PC-9 (cell line): ENCODE results near the gene CNP. TPM values are rescaled to one million over a fixed set of nuclear protein-coding genes. Genes with fewer than 3 reads are reported as not detected.

Experiments
- BruUV-seq: library from RNA; stranded (reverse); fragments of 400-500 nt; replicated peaks from 2 replicates; lab custom pipeline; 2021; lab: Mats Ljungman, UMichigan
- CTCF ChIA-PET: fragments of 300-600 bp; sonication (Branson Sonifier 250); formaldehyde crosslinking; loops from one replicate; lab custom pipeline; 2022; ENCODE audit warnings: antibody characterized with exemption; lab: Charles Lee
- POLR2A ChIA-PET: fragments of 300-600 bp; sonication (Branson Sonifier 250); formaldehyde crosslinking; loops from one replicate; lab custom pipeline; 2022; ENCODE audit warnings: antibody characterized with exemption; ENCODE audit not compliant: unreplicated experiment; lab: Charles Lee
- DNase-seq, 2 experiments: peaks; one replicate each; pipeline versions ENCODE4 v3.0.0 to v3.0.0-alpha.2; 2015 to 2022; ENCODE audit warnings: mixed read lengths in 1 of 2
- H2AFZ ChIP-seq: fragments of 200-600 bp; sonication (generic); 2 replicates; pipeline ENCODE4 v1.8.1; 2017; ENCODE audit warnings: antibody characterized with exemption
- H3F3A ChIP-seq: fragments of 200-600 bp; sonication (generic); 2 replicates; pipeline ENCODE4 v1.8.1; 2017; ENCODE audit warnings: antibody characterized with exemption, mild to moderate bottlenecking, low read depth; ENCODE audit not compliant: insufficient read depth
- H3K27ac ChIP-seq: fragments of 200-600 bp; sonication (generic); 2 replicates; pipeline ENCODE4 v1.6.1; 2016; ENCODE audit warnings: mixed run types
- H3K27me3 ChIP-seq: fragments of 200-600 bp; sonication (generic); 2 replicates; pipeline ENCODE4 v1.6.1; 2016; ENCODE audit warnings: low read depth, mixed run types; ENCODE audit not compliant: insufficient read depth
- H3K36me3 ChIP-seq: fragments of 200-600 bp; sonication (generic); 2 replicates; pipeline ENCODE4 v1.6.1; 2016; ENCODE audit warnings: low read depth, mixed run types
- H3K4me1 ChIP-seq: fragments of 200-600 bp; sonication (generic); replicated peaks from 2 replicates; pipeline ENCODE4 v1.6.1; 2016; ENCODE audit warnings: mixed run types; ENCODE audit not compliant: insufficient read depth
- H3K4me2 ChIP-seq: fragments of 200-600 bp; sonication (generic); 2 replicates; pipeline ENCODE4 v1.6.1; 2017; ENCODE audit warnings: mixed run types
- H3K4me3 ChIP-seq: fragments of 200-600 bp; sonication (generic); 2 replicates; pipeline ENCODE4 v1.6.1; 2016; ENCODE audit warnings: mixed run types
- H3K79me2 ChIP-seq: fragments of 200-600 bp; sonication (generic); 2 replicates; pipeline ENCODE4 v1.6.1; 2017; ENCODE audit warnings: low read depth, mixed run types
- H3K9me2 ChIP-seq: fragments of 200-600 bp; sonication (generic); 2 replicates; pipeline ENCODE4 v1.8.1; 2017; ENCODE audit warnings: mild to moderate bottlenecking; ENCODE audit not compliant: insufficient read depth
- H3K9me3 ChIP-seq: fragments of 200-600 bp; sonication (generic); 2 replicates; pipeline ENCODE4 v1.8.1; 2016; ENCODE audit warnings: low read depth; ENCODE audit not compliant: insufficient read depth
- H4K20me1 ChIP-seq: fragments of 200-600 bp; sonication (generic); 2 replicates; pipeline ENCODE4 v1.8.1; 2017; ENCODE audit not compliant: insufficient read depth
- EZH2 ChIP-seq: fragments of 200-600 bp; sonication (generic); IDR thresholded peaks from 2 replicates; pipeline ENCODE4 v1.8.0; 2017; ENCODE audit warnings: antibody characterized with exemption, low read depth
- intact Hi-C: fragments of 100-400 bp; cut with micrococcal nuclease; formaldehyde crosslinking; loops from one replicate; pipeline ENCODE4 v1.10.0; 2022; ENCODE audit not compliant: unreplicated experiment
- total RNA-seq: library from RNA; stranded (reverse); gene quantifications from 2 replicates; pipeline ENCODE4 v1.2.3, GENCODE V29; 2021
- TF ChIP-seq, protein P1 (sequence below): fragments of 200-600 bp; sonication (generic); conservative IDR thresholded peaks from 2 replicates; pipeline ENCODE4 v1.6.1; 2017; ENCODE audit warnings: mixed run types, antibody characterized with exemption, mild to moderate bottlenecking, moderate library complexity

The CNP gene
- total RNA-seq, 1 experiment from 2014 or later: 64.7 TPM

DNA sequence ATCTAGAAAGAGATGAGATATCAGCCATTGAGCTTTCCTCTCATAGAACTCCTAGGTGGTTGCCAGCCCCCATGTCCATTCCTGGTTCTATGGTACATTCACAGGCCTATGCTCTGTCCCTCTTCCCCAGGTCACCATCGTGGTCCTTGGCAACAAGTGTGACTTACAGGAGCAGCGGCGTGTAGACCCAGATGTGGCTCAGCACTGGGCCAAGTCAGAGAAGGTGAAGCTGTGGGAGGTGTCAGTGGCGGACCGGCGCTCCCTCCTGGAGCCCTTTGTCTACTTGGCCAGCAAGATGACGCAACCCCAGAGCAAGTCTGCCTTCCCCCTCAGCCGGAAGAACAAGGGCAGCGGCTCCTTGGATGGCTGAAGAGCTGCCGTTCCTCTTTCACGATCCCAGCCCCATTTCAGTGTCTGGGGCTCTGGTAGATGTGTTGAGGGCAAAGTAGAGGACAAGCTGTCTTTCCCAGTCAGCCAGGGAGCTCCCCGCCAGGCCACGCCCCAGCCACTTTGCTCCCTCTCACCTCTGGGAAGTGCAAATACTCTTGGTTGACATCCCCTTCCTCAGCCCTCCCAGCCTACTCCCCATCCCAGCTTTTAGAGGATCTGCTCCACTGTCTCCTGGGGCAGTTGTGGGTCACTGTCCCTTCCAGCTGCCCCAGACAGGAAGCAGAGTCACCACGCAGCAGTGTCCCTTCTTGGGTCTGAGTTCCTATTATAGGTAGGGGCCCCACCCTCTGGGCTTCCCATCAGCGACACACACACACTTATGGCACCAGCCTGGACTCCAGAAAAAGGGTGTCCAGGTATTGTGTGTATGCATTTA, 57.1 kb downstream of the CNP start:
- Histone ChIP-seq H2AFZ (no peak overlapping the region), H3K9me3 (no peaks in the 10 kb centered on the region), H3K4me2 (peak overlapping the region; percentile 67), H4K20me1 (no peaks in the 10 kb centered on the region; the same call in 1 of the 2 replicates), H3K9me2 (no peaks in the 10 kb centered on the region), H3K36me3 (no peaks in the 10 kb centered on the region), H3K27me3 (no peaks in the 10 kb centered on the region), H3K27ac (peak overlapping the region; percentile 54), H3K4me1 (peaks cover 39% of the 10 kb centered on the region), H3K4me3 (no peak overlapping the region), H3K79me2 (peaks cover 19% of the 10 kb centered on the region), H3F3A (peaks cover 53% of the 10 kb centered on the region)
- TF ChIP-seq, protein P1, sequence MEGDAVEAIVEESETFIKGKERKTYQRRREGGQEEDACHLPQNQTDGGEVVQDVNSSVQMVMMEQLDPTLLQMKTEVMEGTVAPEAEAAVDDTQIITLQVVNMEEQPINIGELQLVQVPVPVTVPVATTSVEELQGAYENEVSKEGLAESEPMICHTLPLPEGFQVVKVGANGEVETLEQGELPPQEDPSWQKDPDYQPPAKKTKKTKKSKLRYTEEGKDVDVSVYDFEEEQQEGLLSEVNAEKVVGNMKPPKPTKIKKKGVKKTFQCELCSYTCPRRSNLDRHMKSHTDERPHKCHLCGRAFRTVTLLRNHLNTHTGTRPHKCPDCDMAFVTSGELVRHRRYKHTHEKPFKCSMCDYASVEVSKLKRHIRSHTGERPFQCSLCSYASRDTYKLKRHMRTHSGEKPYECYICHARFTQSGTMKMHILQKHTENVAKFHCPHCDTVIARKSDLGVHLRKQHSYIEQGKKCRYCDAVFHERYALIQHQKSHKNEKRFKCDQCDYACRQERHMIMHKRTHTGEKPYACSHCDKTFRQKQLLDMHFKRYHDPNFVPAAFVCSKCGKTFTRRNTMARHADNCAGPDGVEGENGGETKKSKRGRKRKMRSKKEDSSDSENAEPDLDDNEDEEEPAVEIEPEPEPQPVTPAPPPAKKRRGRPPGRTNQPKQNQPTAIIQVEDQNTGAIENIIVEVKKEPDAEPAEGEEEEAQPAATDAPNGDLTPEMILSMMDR: no peak
- TF ChIP-seq EZH2: no peak
- no TSS peak for BruUV-seq
- POLR2A ChIA-PET: no interaction called here
- CTCF ChIA-PET: interaction anchor here (0.6 to 0.8 kb wide), 3 partner anchors 19 to 418 kb away, joined by 3 to 10 read pairs (median 5); no protein-coding TSS in a partner anchor
- DNase-seq: peak in 1 of 2 experiments; percentile 77
- intact Hi-C loops: loop anchor here (2.0 to 10.0 kb wide), 2 partner anchors 59 to 301 kb away; no protein-coding TSS in a partner anchor

DNA sequence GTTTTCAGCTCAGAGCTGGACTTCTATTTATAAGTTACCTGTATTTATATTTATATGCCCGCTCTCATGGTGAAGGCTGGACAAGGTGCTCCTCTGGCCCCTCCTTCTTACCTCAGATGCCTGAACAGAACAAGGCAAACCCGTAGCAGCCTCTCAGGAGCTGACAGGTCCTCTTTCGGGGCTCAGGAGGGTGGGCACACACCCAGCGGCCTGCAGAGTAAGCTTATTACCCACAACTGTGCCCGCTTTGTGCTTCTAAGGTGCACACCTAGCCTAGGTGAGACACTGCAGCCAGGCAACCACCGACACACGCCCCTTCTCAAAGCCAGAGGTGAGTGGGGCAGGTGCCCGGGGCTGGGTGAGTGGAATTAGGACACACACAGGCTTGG, 58.6 kb downstream of the CNP start:
- peaks cover 53% of the 10 kb centered on the region for H3F3A ChIP-seq
- POLR2A ChIA-PET: interaction anchor here (0.5 to 0.7 kb wide), 4 partner anchors 11 to 337 kb away, joined by 3 to 6 read pairs (median 4); no protein-coding TSS in a partner anchor
- peak overlapping the region; percentile 61 for H3K27ac ChIP-seq
- peaks cover 36% of the 10 kb centered on the region for H3K4me1 ChIP-seq
- no peaks in the 10 kb centered on the region for H3K9me2 ChIP-seq
- H3K79me2 ChIP-seq: peaks cover 16% of the 10 kb centered on the region
- CTCF ChIA-PET: interaction anchor here (0.6 to 0.9 kb wide), 4 partner anchors 79 to 552 kb away, joined by 3 to 9 read pairs (median 3); partner anchors contain the start of genes PSMC3IP and STAT3
- no peak for TF ChIP-seq EZH2
- TF ChIP-seq, protein P1: peak; percentile 19; the same call in 1 of the 2 replicates
- H3K9me3 ChIP-seq: no peaks in the 10 kb centered on the region
- H4K20me1 ChIP-seq: no peaks in the 10 kb centered on the region; the same call in 1 of the 2 replicates
- DNase-seq: no peak
- intact Hi-C loops: loop anchor here (1.0 to 10.0 kb wide), 3 partner anchors 60 to 300 kb away; no protein-coding TSS in a partner anchor
- H3K36me3 ChIP-seq: no peaks in the 10 kb centered on the region
- H2AFZ ChIP-seq: no peak overlapping the region
- no peaks in the 10 kb centered on the region for H3K27me3 ChIP-seq
- peak overlapping the region; percentile 67 for H3K4me2 ChIP-seq
- BruUV-seq: no TSS peak
- H3K4me3 ChIP-seq: no peak overlapping the region

DNA sequence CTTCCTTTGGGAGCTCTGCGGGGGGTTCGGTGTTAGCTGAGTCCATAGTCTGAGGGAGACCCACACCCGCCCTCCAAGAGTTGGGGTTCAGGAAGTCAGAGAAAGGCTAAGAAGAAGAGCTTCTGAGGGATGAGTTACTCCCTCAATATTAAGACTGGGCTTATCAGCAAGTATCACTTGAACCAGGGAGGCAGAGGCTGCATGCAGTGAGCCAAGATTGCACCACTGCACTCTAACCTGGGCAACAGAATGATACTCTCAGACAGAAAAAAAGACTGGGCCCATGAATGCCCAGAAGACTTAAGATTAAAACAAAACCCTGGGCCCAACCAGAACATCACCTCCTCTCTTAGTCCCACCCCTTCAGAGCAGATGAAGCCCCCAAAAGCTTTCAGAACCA, 59.3 kb downstream of the CNP start:
- POLR2A ChIA-PET: interaction anchor here (0.5 to 0.7 kb wide), 2 partner anchors 37 to 60 kb away, joined by 4 to 5 read pairs; no protein-coding TSS in a partner anchor
- no peak for TF ChIP-seq EZH2
- TF ChIP-seq, protein P1: no peak
- H3K36me3 ChIP-seq: no peaks in the 10 kb centered on the region
- intact Hi-C loops: loop anchor here (1.0 to 10.0 kb wide), 3 partner anchors 61 to 299 kb away; no protein-coding TSS in a partner anchor
- no peak overlapping the region for H2AFZ ChIP-seq
- H4K20me1 ChIP-seq: no peaks in the 10 kb centered on the region; the same call in 1 of the 2 replicates
- no peaks in the 10 kb centered on the region for H3K9me2 ChIP-seq
- H3K4me2 ChIP-seq: peak overlapping the region; percentile 67
- no peaks in the 10 kb centered on the region for H3K9me3 ChIP-seq
- CTCF ChIA-PET: no interaction called here
- no peak overlapping the region for H3K4me3 ChIP-seq
- no peaks in the 10 kb centered on the region for H3K27me3 ChIP-seq
- no peak for DNase-seq
- peaks cover 9% of the 10 kb centered on the region for H3K79me2 ChIP-seq
- H3F3A ChIP-seq: peaks cover 50% of the 10 kb centered on the region
- H3K4me1 ChIP-seq: peaks cover 32% of the 10 kb centered on the region
- no TSS peak for BruUV-seq
- H3K27ac ChIP-seq: peak overlapping the region; percentile 61; the same call in 1 of the 2 replicates
